Uterus (tissue), 4 donors: ENCODE measurements around the gene INTS11. TPM values are rescaled to one million over a fixed set of nuclear protein-coding genes. Genes with fewer than 3 reads are reported as not detected.

Source experiments
- DNase-seq, 2 donors: peaks; one replicate each; pipeline ENCODE4 v3.0.0-alpha.2; 2019 to 2020
- H3K27ac ChIP-seq, 2 donors: fragments of 200-600 bp; sonication (generic); 1 replicate in 1 of 2; 2 replicates in 1 of 2; pipeline ENCODE4 v1.5.1; 2016 to 2018
- H3K27me3 ChIP-seq, 2 donors: fragments of 200-600 bp; sonication (generic); one replicate each; pipeline ENCODE4 v1.5.1; 2018 to 2019; ENCODE audit warnings: control low read depth in 1 of 2
- H3K36me3 ChIP-seq, 2 donors: fragments of 200-600 bp; sonication (generic); one replicate each; pipeline ENCODE4 v1.5.1; 2019; ENCODE audit warnings: control low read depth in 1 of 2
- H3K4me1 ChIP-seq, 2 donors: fragments of 200-600 bp; sonication (generic); one replicate each; pipeline ENCODE4 v1.5.1; 2018 to 2019; ENCODE audit warnings: control low read depth in 1 of 2
- H3K4me3 ChIP-seq, 2 donors: fragments of 200-600 bp; sonication (generic); 1 replicate in 1 of 2; 2 replicates in 1 of 2; pipeline ENCODE4 v1.5.1; 2018 to 2019; ENCODE audit warnings: mild to moderate bottlenecking in 1 of 2
- H3K9me3 ChIP-seq, 2 donors: fragments of 200-600 bp; sonication (generic); one replicate each; pipeline ENCODE4 v1.5.1; 2019; ENCODE audit warnings: control low read depth in 1 of 2
- POLR2A ChIP-seq, 2 donors: fragments of 450-650 bp; IDR thresholded peaks; one replicate each; pipeline ENCODE4 v1.6.1; 2016; ENCODE audit warnings: antibody characterized with exemption in 2 of 2, mild to moderate bottlenecking in 1 of 2, moderate library complexity in 1 of 2
- intact Hi-C: fragments of 100-400 bp; cut with DNase I; formaldehyde crosslinking; loops from one replicate; pipeline ENCODE4 v1.15.1; 2023; ENCODE audit warnings: low total_unique reads
- total RNA-seq, 4 donors: library from RNA; depleted of rRNA in 3 of 4; stranded (reverse); fragments of >200 nt in 3 of 4; gene quantifications; one replicate each; pipeline versions ENCODE4 v1.1.0 to v1.2.4, GENCODE V29; 2014 to 2023
- TF ChIP-seq, protein P1 (sequence below), 4 experiments: fragments of 200-600 bp in 2 of 4; fragments of 450-650 bp in 2 of 4; sonication (generic) in 2 of 4; IDR thresholded peaks; one replicate each; pipeline ENCODE4 v1.5.1; 2016 to 2019; ENCODE audit warnings: antibody characterized with exemption in 4 of 4, mild to moderate bottlenecking in 2 of 4, moderate library complexity in 1 of 4
- donor health status: DM: yes; HTN: yes; CAD: no.

Gene INTS11
- total RNA-seq, 4 donors from 2014 or later, result 45.6 to 277 (median 130) TPM

DNA sequence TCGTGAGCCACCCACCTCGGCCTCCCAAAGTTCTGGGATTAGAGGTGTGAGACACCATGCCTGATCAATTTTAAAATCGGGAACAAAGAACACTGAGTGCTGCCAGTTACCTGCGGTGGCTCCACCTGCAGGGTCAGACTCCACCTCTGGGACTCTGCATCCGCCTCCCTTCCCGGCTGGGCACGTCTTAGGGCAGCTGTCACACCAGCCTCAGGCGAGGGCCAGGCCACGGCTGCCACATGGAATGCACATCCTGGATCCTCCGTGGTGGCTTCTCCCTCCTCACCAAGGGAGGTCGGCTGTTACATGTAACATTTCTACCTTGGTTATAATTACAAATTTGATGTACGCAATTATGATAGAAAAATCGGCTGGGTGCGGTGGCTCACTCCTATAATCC is 39.8 kb upstream of the INTS11 start:
- H3K36me3 ChIP-seq, result no peaks in the 10 kb centered on the region
- DNase-seq, result no peak
- H3K27ac ChIP-seq, result no peak overlapping the region
- no peak for TF ChIP-seq POLR2A (IDR thresholded peaks at IDR 0.05)
- no peaks in the 10 kb centered on the region for H3K4me1 ChIP-seq
- no peaks in the 10 kb centered on the region for H3K27me3 ChIP-seq
- no peaks in the 10 kb centered on the region for H3K9me3 ChIP-seq
- no peak overlapping the region for H3K4me3 ChIP-seq
- intact Hi-C loops, result no loop called here

DNA sequence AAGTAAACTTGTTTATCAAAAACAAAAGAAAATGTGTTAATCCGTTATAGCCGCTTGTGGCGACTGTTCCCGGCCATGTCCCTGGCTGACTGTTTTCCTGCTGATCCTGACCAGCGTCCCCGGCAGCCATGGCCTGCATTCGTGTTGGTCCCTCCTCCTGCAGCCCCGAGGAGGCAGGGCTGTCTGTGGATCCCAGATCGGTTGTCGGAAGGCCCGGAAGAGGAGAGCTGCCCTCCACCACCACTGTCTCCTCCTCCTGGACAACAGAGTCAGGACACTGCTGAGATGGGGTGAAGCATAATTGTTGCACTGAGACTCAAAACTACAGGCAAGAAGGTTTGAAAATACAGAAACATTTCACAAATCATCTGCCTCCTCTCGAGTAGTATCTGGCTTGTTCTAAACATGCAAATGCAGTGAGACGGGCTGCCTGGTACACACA is 37.5 kb upstream of the INTS11 start:
- H3K4me3 ChIP-seq, result no peak overlapping the region
- H3K27me3 ChIP-seq, result no peaks in the 10 kb centered on the region
- no peaks in the 10 kb centered on the region for H3K9me3 ChIP-seq
- intact Hi-C loops, result no loop called here
- no peaks in the 10 kb centered on the region for H3K4me1 ChIP-seq
- H3K36me3 ChIP-seq, result no peaks in the 10 kb centered on the region
- TF ChIP-seq POLR2A (IDR thresholded peaks at IDR 0.05), result no peak
- TF ChIP-seq, protein P1, sequence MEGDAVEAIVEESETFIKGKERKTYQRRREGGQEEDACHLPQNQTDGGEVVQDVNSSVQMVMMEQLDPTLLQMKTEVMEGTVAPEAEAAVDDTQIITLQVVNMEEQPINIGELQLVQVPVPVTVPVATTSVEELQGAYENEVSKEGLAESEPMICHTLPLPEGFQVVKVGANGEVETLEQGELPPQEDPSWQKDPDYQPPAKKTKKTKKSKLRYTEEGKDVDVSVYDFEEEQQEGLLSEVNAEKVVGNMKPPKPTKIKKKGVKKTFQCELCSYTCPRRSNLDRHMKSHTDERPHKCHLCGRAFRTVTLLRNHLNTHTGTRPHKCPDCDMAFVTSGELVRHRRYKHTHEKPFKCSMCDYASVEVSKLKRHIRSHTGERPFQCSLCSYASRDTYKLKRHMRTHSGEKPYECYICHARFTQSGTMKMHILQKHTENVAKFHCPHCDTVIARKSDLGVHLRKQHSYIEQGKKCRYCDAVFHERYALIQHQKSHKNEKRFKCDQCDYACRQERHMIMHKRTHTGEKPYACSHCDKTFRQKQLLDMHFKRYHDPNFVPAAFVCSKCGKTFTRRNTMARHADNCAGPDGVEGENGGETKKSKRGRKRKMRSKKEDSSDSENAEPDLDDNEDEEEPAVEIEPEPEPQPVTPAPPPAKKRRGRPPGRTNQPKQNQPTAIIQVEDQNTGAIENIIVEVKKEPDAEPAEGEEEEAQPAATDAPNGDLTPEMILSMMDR (IDR thresholded peaks at IDR 0.05), result peak in 1 of 4 experiments; percentile 33
- peak; percentile 56 to 71 for DNase-seq
- peak overlapping the region; percentile 96 for H3K27ac ChIP-seq

DNA sequence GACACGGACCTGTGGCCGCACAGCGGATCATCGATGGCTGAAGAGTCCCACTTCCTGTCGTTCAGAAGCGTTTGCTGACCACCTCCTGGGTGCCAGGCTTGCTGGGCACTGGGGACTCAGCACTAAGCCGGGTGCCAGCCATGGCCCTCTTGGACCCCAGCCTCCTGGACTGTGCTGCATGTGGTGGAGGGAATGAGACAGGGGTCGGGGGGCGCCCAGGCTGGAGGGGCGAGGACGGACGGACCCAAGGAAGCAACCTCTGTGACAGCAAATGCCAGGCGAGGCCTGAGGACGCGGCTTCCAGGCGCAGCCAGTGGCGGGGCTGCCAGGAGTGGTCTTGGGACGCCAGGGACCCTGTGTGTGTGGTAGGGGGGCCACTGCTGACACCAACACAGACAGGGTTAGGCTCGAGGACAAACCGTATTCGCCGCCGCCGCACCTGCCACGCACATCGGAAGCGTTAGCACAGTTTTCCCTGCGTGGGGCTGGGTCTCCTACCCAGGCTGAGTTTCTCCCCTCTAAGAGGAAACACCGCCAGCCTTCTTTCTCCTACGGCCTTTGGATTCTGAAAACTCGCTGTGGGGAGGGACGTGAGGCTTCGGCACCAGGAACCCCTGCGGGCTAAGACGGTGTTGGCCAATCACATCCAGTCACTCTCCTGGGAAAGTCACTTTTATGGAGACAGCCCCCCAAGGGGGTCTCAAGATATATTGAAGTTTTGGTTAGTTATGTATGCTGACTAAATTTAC is 36.9 kb upstream of the INTS11 start:
- TF ChIP-seq, protein P1 (IDR thresholded peaks at IDR 0.05), result no peak
- TF ChIP-seq POLR2A (IDR thresholded peaks at IDR 0.05), result no peak
- H3K4me1 ChIP-seq, result peaks cover 0 to 5% of the 10 kb centered on the region in 2 donors
- H3K9me3 ChIP-seq, result no peaks in the 10 kb centered on the region
- intact Hi-C loops, result no loop called here
- H3K27me3 ChIP-seq, result no peaks in the 10 kb centered on the region
- H3K27ac ChIP-seq, result peak overlapping the region; percentile 96
- H3K36me3 ChIP-seq, result no peaks in the 10 kb centered on the region
- no peak overlapping the region for H3K4me3 ChIP-seq
- peak; percentile 24 to 27 for DNase-seq

DNA sequence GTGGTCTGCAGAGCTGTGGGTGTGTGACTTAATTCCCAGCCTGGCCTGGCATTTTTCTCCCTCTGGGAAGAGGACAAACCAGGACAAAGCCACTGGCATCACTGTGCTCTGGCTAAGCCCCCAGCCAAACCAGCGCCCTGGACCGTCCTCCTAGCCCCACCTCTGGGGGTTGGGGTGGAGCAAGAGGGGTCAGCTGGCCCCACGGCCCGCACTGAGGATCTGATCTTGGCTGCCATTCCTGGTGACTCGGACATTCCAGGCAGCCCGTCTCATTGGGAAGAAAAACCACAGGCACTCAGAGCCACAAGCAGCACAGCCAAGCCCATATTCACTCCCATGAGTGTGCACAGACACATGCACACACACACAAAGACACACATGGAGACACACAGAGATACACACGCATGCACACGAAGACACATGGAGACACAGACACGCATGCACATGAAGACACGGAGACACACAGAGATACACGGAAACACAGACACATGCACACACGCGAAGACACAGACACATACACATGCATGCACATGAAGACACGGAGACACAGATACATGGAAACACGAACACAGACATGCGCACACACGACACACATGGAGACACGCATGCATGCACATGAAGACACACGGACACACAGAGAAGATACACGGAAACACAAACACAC is 36.2 kb upstream of the INTS11 start:
- DNase-seq, result peak; percentile 82 to 83
- TF ChIP-seq, protein P1 (IDR thresholded peaks at IDR 0.05), result no peak
- TF ChIP-seq POLR2A (IDR thresholded peaks at IDR 0.05), result no peak
- H3K27ac ChIP-seq, result peak overlapping the region; percentile 96
- no peak overlapping the region for H3K4me3 ChIP-seq
- no peaks in the 10 kb centered on the region for H3K27me3 ChIP-seq
- intact Hi-C loops, result no loop called here
- no peaks in the 10 kb centered on the region for H3K36me3 ChIP-seq
- no peaks in the 10 kb centered on the region for H3K9me3 ChIP-seq
- peaks cover 0 to 10% of the 10 kb centered on the region in 2 donors for H3K4me1 ChIP-seq

DNA sequence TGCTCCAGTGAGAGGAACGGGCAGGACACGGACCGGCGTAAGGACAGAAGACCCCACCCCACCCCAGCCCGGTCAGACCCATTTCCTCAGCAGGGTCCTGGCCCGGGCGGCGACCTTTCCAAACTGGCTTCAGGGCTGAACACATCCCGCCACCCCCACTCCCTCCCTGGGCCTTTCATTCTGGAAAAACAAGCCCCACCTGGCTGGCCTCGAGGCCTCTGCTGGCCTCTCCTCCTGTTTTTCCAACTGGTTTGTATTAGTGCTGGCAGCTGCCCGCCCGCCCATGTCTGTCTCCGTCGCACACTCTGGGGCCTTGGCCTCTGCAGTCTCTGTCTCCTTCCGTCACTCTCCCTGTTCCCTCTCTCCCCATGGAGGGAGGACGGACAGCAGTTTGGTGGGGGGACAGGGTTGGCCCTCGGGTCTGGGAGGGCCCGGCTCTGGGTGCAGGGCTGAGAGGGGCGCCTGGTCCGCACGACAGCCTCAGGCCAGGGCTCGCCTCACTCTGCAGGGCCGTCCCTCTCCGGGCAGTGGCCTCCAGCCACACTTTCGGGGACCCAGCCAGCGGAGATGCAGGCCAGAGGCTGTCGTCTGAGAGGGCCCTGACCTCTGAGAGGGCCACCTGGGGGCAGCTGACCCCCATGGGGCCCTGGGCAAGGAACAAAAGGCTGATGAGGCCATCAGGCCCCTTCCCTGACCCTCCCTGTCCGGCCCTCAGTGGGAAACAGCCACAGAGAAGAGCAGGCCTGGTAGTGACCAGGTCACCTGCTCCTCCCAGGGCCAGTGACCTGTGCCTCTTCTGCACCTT is 35.4 kb upstream of the INTS11 start:
- peak; percentile 75 to 77 for DNase-seq
- intact Hi-C loops, result loop anchor here (10.0 kb wide), 1 partner anchor 55 kb away; the partner anchor contains the start of genes ACAP3 and PUSL1
- peaks cover 0 to 17% of the 10 kb centered on the region in 2 donors for H3K4me1 ChIP-seq
- no peaks in the 10 kb centered on the region for H3K27me3 ChIP-seq
- TF ChIP-seq, protein P1 (IDR thresholded peaks at IDR 0.05), result no peak
- peak in 1 of 2 donors; percentile 9 for TF ChIP-seq POLR2A (IDR thresholded peaks at IDR 0.05)
- no peak overlapping the region for H3K4me3 ChIP-seq
- no peaks in the 10 kb centered on the region for H3K9me3 ChIP-seq
- no peaks in the 10 kb centered on the region for H3K36me3 ChIP-seq
- peak overlapping the region; percentile 96 for H3K27ac ChIP-seq
